HG03575 (cell line): ENCODE results near the gene CRNN.

ENCODE experiments used
- ATAC-seq: cut with Tn5 transposase; IDR thresholded peaks from one replicate; pipeline ENCODE4 v1.9.1; 2021; ENCODE audit not compliant: unreplicated experiment, insufficient number of reproducible peaks, low FRiP score; ENCODE audit errors: extremely low read depth

The CRNN gene

GRCh38 chr1:152413909-152414308 lies at the start of gene CRNN:
Gene CRNN, minus strand, starts transcription at chr1:152414263. Its CDS starts 2,030 bp downstream, at chr1:152412233.
- no peak for ATAC-seq

GRCh38 chr1:152462636-152463035 lies 48.6 kb upstream of the CRNN start:
- no peak for ATAC-seq

GRCh38 chr1:152461544-152461943 lies 47.5 kb upstream of the CRNN start:
- ATAC-seq = no peak

- no peak for ATAC-seq
Observed at GRCh38 chr1:152460529-152460899, 46.5 kb upstream of the CRNN start.

- peak; percentile 83 for ATAC-seq
Observed at GRCh38 chr1:152459596-152460528, 45.8 kb upstream of the CRNN start.

GRCh38 chr1:152458384-152459185 lies 44.5 kb upstream of the CRNN start:
- ATAC-seq = no peak

- ATAC-seq = no peak
Observed at GRCh38 chr1:152457561-152457960, 43.5 kb upstream of the CRNN start.

- ATAC-seq = no peak
Observed at GRCh38 chr1:152457071-152457470, 43.0 kb upstream of the CRNN start.

- ATAC-seq = no peak
Observed at GRCh38 chr1:152451254-152451653, 37.2 kb upstream of the CRNN start.

- no peak for ATAC-seq
Observed at GRCh38 chr1:152449661-152450060, 35.6 kb upstream of the CRNN start.

- no peak for ATAC-seq
Observed at GRCh38 chr1:152448496-152448895, 34.4 kb upstream of the CRNN start.

- ATAC-seq = no peak
Observed at GRCh38 chr1:152448095-152448494, 34.0 kb upstream of the CRNN start.

- no peak for ATAC-seq
Observed at GRCh38 chr1:152447484-152447883, 33.4 kb upstream of the CRNN start.

- no peak for ATAC-seq
Observed at GRCh38 chr1:152444045-152444444, 30.0 kb upstream of the CRNN start.

- no peak for ATAC-seq
Observed at GRCh38 chr1:152442765-152443164, 28.7 kb upstream of the CRNN start.

GRCh38 chr1:152442301-152442700 lies 28.2 kb upstream of the CRNN start:
- ATAC-seq = no peak

GRCh38 chr1:152441756-152442155 lies 27.7 kb upstream of the CRNN start:
- no peak for ATAC-seq

- no peak for ATAC-seq
Observed at GRCh38 chr1:152440635-152441471, 26.8 kb upstream of the CRNN start.
